ENCODE results near the gene MYO16. TPM values are rescaled to one million over a fixed set of nuclear protein-coding genes. Genes with fewer than 3 reads are reported as not detected.

Gene MYO16
- total and polyA plus RNA-seq, 12 donors, result 0.56 to 2.4 (median 1.4) TPM

DNA sequence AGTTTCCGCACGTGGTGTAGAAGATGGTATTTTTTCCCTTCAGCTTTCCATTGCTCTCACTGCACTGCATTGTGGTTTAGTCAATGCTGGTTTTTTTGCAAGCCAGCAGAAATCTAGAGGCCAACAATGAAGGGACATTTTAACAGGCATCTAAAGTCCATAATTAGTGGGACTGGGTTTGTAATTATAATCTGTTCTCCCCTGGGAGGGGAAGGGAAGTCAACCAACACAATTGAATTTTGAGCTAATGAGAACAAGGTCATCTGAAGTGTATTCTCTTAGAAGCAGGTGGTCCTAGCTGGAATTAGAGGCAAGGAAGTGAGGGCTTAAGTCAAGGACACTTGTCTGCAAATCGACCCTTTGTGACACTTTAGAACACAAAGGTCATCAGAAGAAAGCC, 156.4 kb downstream of the MYO16 start:
- no peak for DNase-seq
- Histone ChIP-seq H3K36me3 (replicated peaks in 1 of 2) (no peaks in the 10 kb centered on the region), H3K9me3 (replicated peaks in 1 of 3) (no peaks in the 10 kb centered on the region), H3K27me3 (peaks cover 3% of the 10 kb centered on the region), H3K27ac (no peak overlapping the region), H3K4me1 (replicated peaks in 1 of 2) (no peaks in the 10 kb centered on the region), H3K4me3 (no peak overlapping the region)
- intact Hi-C loops (cut with DNase I), result no loop called here
- WGBS, 4 donors, result 73 to 83% (median 76%) methylated on average over 3 of the region's 3 CpGs
- TF ChIP-seq, protein P1, sequence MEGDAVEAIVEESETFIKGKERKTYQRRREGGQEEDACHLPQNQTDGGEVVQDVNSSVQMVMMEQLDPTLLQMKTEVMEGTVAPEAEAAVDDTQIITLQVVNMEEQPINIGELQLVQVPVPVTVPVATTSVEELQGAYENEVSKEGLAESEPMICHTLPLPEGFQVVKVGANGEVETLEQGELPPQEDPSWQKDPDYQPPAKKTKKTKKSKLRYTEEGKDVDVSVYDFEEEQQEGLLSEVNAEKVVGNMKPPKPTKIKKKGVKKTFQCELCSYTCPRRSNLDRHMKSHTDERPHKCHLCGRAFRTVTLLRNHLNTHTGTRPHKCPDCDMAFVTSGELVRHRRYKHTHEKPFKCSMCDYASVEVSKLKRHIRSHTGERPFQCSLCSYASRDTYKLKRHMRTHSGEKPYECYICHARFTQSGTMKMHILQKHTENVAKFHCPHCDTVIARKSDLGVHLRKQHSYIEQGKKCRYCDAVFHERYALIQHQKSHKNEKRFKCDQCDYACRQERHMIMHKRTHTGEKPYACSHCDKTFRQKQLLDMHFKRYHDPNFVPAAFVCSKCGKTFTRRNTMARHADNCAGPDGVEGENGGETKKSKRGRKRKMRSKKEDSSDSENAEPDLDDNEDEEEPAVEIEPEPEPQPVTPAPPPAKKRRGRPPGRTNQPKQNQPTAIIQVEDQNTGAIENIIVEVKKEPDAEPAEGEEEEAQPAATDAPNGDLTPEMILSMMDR (IDR thresholded peaks at IDR 0.05), result no peak
- TF ChIP-seq POLR2A (IDR thresholded peaks at IDR 0.05), result no peak

DNA sequence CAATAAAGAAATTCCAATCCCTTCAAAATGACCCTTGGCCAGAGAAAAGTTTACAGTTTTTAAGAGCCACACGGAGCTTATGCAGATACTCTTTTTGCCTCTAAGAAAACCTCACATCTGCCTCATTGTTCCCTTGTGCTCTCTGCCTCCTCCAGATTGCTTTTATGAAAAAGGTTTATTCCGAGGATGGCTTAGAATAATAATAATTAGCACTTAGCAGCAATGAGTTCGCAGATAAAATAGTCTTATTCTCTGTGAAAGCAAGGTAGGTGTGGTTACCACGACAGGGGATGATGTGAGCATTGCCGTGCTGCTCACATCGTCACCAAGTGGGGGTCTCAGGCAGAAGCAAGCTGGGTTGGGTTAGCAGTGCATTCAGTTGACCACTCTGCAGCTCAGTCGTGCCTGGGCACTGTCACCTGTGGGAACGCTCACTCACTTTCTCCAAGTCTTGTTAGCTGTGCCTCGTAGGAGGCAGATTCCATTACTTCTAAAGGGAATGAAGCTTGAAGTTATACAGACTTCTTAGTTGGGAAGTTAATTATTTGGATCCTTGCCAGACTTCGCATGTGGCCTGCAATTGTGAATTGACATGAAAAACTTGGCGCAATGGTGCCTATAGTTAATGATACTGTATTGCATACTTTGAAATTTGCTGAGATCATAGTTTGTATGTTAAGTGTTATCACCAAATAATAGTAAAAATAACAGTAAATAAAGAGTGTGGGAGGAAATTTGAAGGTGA, 157.2 kb downstream of the MYO16 start:
- intact Hi-C loops (cut with DNase I), result no loop called here
- no peak for DNase-seq
- 61 to 68% (median 65%) methylated on average over 11 of the region's 11 CpGs for WGBS, 4 donors

DNA sequence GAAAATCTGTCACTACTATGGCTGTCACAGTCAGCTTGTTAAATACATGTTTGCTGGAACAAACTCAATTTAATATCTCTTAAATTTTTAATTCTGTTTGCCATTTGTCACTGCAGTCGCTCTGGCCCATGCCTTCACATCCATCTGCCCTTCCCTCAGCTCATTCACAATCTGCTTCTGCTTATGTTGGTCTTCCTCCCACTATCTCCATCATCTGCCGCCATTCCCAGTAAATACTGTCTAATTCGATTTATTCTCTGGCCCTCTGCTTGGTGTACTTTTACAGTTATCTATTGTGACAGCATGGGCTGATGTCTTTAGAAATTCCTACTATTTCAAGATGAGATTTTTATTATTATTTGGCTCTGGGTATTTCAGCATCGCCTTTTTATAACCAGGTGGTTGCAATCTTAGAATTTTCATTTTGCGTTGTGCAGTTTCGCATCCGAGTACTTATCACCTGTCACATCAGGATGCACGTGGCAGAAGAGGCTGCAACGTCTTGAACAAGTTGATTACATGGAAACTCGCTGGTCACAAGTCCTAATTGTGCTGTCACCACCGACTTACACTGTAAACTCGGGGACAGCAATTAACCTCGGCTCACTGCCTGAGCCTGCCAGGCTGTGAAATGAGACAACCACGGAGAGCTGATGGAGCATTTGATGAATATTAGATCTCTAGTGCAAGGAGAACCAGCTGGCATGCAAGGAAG, 158.4 kb downstream of the MYO16 start:
- 59 to 65% (median 63%) methylated on average over 14 of the region's 14 CpGs for WGBS, 4 donors
- Histone ChIP-seq H3K4me1 (replicated peaks in 1 of 2) (no peaks in the 10 kb centered on the region), H3K27ac (no peak overlapping the region), H3K4me3 (no peak overlapping the region), H3K9me3 (replicated peaks in 1 of 3) (no peaks in the 10 kb centered on the region), H3K27me3 (peaks cover 3% of the 10 kb centered on the region), H3K36me3 (replicated peaks in 1 of 2) (no peaks in the 10 kb centered on the region)
- intact Hi-C loops (cut with DNase I), result no loop called here
- DNase-seq, result no peak
- TF ChIP-seq, protein P1 (IDR thresholded peaks at IDR 0.05), result no peak
- no peak for TF ChIP-seq POLR2A (IDR thresholded peaks at IDR 0.05)

More for the DNA sequence above, 157.2 kb downstream of the MYO16 start:
- no peak overlapping the region for H3K27ac ChIP-seq
- peaks cover 3% of the 10 kb centered on the region for H3K27me3 ChIP-seq
- H3K4me3 ChIP-seq, result no peak overlapping the region
- H3K9me3 ChIP-seq (replicated peaks in 1 of 3), result no peaks in the 10 kb centered on the region
- no peaks in the 10 kb centered on the region for H3K36me3 ChIP-seq (replicated peaks in 1 of 2)
- TF ChIP-seq, protein P1 (IDR thresholded peaks at IDR 0.05), result no peak
- no peak for TF ChIP-seq POLR2A (IDR thresholded peaks at IDR 0.05)
- H3K4me1 ChIP-seq (replicated peaks in 1 of 2), result no peaks in the 10 kb centered on the region

DNA sequence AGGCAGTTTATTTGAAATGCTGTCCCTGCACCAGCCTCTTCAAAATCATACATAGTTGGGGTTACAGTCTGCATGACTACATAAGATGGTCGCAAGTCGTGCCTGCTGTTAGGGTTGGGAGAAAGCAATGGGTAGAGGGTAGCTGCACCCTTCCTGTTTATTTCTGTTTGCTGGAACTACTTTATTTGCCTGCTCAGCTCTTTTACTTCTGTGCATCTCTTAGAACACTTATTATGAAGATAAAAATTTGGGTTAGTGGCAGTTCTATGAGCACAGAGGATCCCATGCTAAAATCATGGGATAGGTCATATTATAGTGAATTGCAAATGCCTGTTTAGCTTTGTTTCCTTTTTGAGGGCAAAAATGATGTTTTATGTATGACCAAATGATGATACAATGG, 160.1 kb downstream of the MYO16 start:
- WGBS, 4 donors, result 65 to 87% (median 82%) methylated on average over 2 of the region's 2 CpGs
- TF ChIP-seq, protein P1 (IDR thresholded peaks at IDR 0.05), result no peak
- TF ChIP-seq POLR2A (IDR thresholded peaks at IDR 0.05), result no peak
- intact Hi-C loops (cut with DNase I), result no loop called here

More for the DNA sequence above, 160.1 kb downstream of the MYO16 start:
- no peak overlapping the region for H3K27ac ChIP-seq
- DNase-seq, result no peak
- H3K36me3 ChIP-seq (replicated peaks in 1 of 2), result no peaks in the 10 kb centered on the region
- H3K9me3 ChIP-seq (replicated peaks in 1 of 3), result no peaks in the 10 kb centered on the region
- peaks cover 3% of the 10 kb centered on the region for H3K27me3 ChIP-seq
- no peaks in the 10 kb centered on the region for H3K4me1 ChIP-seq (replicated peaks in 1 of 2)
- H3K4me3 ChIP-seq, result no peak overlapping the region
